ENCODE data around the gene COLEC12.

DNA sequence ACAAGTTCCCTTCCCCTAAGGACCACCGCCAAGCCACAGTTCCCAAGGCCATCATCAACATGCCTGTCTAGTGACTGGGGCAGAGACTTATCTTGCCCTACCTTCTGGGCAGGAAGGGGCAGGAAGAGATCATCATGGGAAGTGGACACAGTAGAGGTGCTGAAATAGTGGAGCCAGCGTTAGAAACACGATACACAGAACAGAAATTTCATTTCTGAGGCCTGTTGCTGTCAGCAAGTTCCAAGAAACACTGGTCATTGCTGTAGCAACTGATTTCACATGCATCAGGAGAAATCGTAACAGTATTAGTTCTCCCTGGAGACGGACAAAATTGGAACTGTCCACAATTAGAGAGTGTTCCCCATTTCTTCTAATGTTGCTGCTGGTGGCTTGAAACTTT, 83.0 kb downstream of the COLEC12 start:
- TF ChIP-seq, protein P1, sequence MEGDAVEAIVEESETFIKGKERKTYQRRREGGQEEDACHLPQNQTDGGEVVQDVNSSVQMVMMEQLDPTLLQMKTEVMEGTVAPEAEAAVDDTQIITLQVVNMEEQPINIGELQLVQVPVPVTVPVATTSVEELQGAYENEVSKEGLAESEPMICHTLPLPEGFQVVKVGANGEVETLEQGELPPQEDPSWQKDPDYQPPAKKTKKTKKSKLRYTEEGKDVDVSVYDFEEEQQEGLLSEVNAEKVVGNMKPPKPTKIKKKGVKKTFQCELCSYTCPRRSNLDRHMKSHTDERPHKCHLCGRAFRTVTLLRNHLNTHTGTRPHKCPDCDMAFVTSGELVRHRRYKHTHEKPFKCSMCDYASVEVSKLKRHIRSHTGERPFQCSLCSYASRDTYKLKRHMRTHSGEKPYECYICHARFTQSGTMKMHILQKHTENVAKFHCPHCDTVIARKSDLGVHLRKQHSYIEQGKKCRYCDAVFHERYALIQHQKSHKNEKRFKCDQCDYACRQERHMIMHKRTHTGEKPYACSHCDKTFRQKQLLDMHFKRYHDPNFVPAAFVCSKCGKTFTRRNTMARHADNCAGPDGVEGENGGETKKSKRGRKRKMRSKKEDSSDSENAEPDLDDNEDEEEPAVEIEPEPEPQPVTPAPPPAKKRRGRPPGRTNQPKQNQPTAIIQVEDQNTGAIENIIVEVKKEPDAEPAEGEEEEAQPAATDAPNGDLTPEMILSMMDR (IDR thresholded peaks at IDR 0.05; ENCODE audit: low read depth, low read length), result no peak
- TF ChIP-seq MYC (IDR thresholded peaks at IDR 0.05; ENCODE audit: low read depth, low read length) (no peak), POLR2A (IDR thresholded peaks at IDR 0.05; ENCODE audit: extremely low read depth, insufficient read length) (no peak)
